HepG2 (cell line): Measurements from ENCODE around the gene HERC5. TPM values are rescaled to one million over a fixed set of nuclear protein-coding genes. Genes with fewer than 3 reads are reported as not detected.

Experiments used
- polyA plus RNA-seq, 8 experiments: library from polyadenylated mRNA; depleted of rRNA in 3 of 8; stranded (reverse) in 7 of 8; unstranded in 1 of 8; fragments of >200 nt; fragmentation: Illumina TruSeq in 4 of 8; extraction: Trizol in 4 of 8; gene quantifications; 2 replicates each; pipeline versions ENCODE4 v1.2.1 to v1.2.3, GENCODE V29; 2011 to 2016; ENCODE audit warnings: low read depth in 4 of 8, missing spikeins in 1 of 8, mixed read lengths in 1 of 8; ENCODE audit not compliant: insufficient read depth in 1 of 8
- total RNA-seq, 5 experiments: library from RNA; depleted of rRNA; stranded (reverse); fragments of >200 nt; fragmentation: Illumina TruSeq; extraction: Trizol; gene quantifications; 2 replicates each; pipeline ENCODE4 v1.2.3, GENCODE V29; 2016; ENCODE audit warnings: low read depth in 1 of 5

HERC5 gene
- total and polyA plus RNA-seq, 2 of the 13 experiments (the other 11 are each of a cell fraction or from before 2014, with no cell fraction given) = 0.13 to 0.33 TPM

Other genes with a start within 250 kb of the HERC5 start
- gene PPM1K, start 172.6 kb upstream of the HERC5 start, total RNA-seq (2016; rRNA removed; fragmentation: Illumina TruSeq; extraction: Trizol) = 17.8 and 23.3 TPM in 2 replicates
- gene PPM1K, start 172.6 kb upstream of the HERC5 start, polyA plus RNA-seq (2011; rRNA removed) = 9.4 and 11.9 TPM in 2 replicates
- 2.0 and 2.7 TPM in 2 replicates for gene HERC6, start 78.3 kb upstream of the HERC5 start, total RNA-seq (2016; rRNA removed; fragmentation: Illumina TruSeq; extraction: Trizol)
- 0.50 TPM in 2 replicates for gene HERC6, start 78.3 kb upstream of the HERC5 start, polyA plus RNA-seq (2011; rRNA removed)
- 95.2 and 121 TPM in 2 replicates for gene PYURF, start 66.7 kb downstream of the HERC5 start, total RNA-seq (2016; rRNA removed; fragmentation: Illumina TruSeq; extraction: Trizol)
- gene PYURF, start 66.7 kb downstream of the HERC5 start, polyA plus RNA-seq (2011; rRNA removed) = 48.5 and 59.9 TPM in 2 replicates
- gene HERC3, start 135.4 kb downstream of the HERC5 start, total RNA-seq (2016; rRNA removed; fragmentation: Illumina TruSeq; extraction: Trizol) = 3.8 and 6.7 TPM in 2 replicates
- gene HERC3, start 135.4 kb downstream of the HERC5 start, polyA plus RNA-seq (2011; rRNA removed) = 6.2 and 6.3 TPM in 2 replicates
- 1.6 and 2.2 TPM in 2 replicates for gene NAP1L5, start 240.7 kb downstream of the HERC5 start, total RNA-seq (2016; rRNA removed; fragmentation: Illumina TruSeq; extraction: Trizol)
- gene NAP1L5, start 240.7 kb downstream of the HERC5 start, polyA plus RNA-seq (2011; rRNA removed) = 0.84 and 1.3 TPM in 2 replicates